BE2C (cell line): Measurements from ENCODE around the gene ETFB.

Experiments
- DNase-seq: peaks from one replicate; pipeline ENCODE4 v3.0.0-alpha.2; 2020
- H3K27me3 ChIP-seq: fragments of 250-450 bp; sonication (Bioruptor Pico); 2 replicates; pipeline ENCODE4 v1.5.1; 2020; ENCODE audit warnings: mild to moderate bottlenecking
- H3K36me3 ChIP-seq: fragments of 250-450 bp; sonication (Bioruptor Pico); 2 replicates; pipeline ENCODE4 v1.5.1; 2020; ENCODE audit warnings: mild to moderate bottlenecking
- H3K4me1 ChIP-seq: fragments of 250-450 bp; sonication (Bioruptor Pico); 2 replicates; pipeline ENCODE4 v1.5.1; 2020
- H3K4me3 ChIP-seq: 2 replicates; pipeline ENCODE4 v1.5.1; 2011; ENCODE audit warnings: low read depth, low read length
- H3K9me3 ChIP-seq: fragments of 250-450 bp; sonication (Bioruptor Pico); 2 replicates; pipeline ENCODE4 v1.5.1; 2020
- TF ChIP-seq, protein P1 (sequence below): IDR thresholded peaks from 2 replicates; pipeline ENCODE4 v1.5.1; 2012; ENCODE audit warnings: mild to moderate bottlenecking, low read depth, low read length

ETFB gene

GRCh38 chr19:51356159-51356801 lies 9.9 kb downstream of the ETFB start:
- no peak for DNase-seq
- peaks cover 11% of the 10 kb centered on the region for H3K36me3 ChIP-seq
- no peaks in the 10 kb centered on the region for H3K4me1 ChIP-seq
- TF ChIP-seq, protein P1, sequence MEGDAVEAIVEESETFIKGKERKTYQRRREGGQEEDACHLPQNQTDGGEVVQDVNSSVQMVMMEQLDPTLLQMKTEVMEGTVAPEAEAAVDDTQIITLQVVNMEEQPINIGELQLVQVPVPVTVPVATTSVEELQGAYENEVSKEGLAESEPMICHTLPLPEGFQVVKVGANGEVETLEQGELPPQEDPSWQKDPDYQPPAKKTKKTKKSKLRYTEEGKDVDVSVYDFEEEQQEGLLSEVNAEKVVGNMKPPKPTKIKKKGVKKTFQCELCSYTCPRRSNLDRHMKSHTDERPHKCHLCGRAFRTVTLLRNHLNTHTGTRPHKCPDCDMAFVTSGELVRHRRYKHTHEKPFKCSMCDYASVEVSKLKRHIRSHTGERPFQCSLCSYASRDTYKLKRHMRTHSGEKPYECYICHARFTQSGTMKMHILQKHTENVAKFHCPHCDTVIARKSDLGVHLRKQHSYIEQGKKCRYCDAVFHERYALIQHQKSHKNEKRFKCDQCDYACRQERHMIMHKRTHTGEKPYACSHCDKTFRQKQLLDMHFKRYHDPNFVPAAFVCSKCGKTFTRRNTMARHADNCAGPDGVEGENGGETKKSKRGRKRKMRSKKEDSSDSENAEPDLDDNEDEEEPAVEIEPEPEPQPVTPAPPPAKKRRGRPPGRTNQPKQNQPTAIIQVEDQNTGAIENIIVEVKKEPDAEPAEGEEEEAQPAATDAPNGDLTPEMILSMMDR: no peak
- H3K27me3 ChIP-seq: no peaks in the 10 kb centered on the region
- H3K9me3 ChIP-seq: no peaks in the 10 kb centered on the region
- no peak overlapping the region for H3K4me3 ChIP-seq

DNA sequence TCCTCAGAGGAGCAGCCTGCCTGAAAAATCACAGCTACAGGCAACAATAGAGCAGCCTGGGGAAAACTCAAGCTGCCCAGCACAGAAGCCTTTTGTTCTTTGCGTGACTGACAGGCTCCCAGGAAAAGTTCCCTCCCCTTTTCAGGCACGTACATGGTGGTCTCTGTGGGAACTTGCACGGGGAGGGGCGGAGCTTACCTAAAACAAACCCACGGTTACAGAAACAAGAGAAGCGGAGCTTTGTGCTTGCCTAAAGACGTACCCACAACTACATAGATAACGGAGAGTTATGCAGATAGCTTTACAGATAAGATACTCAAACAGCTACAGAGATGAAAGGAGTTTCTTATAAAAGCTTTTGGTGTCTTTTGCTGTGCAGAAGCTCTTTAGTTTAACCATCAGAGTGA lies 11.4 kb downstream of the ETFB start:
- H3K27me3 ChIP-seq: no peaks in the 10 kb centered on the region
- DNase-seq: no peak
- no peak overlapping the region for H3K4me3 ChIP-seq

GRCh38 chr19:51354103-51354741 lies 12.0 kb downstream of the ETFB start:
- Histone ChIP-seq H3K4me1 (no peaks in the 10 kb centered on the region; the same call in 1 of the 2 replicates), H3K4me3 (no peak overlapping the region), H3K9me3 (no peaks in the 10 kb centered on the region), H3K36me3 (peaks cover 20% of the 10 kb centered on the region), H3K27me3 (no peaks in the 10 kb centered on the region)
- TF ChIP-seq, protein P1: no peak
- no peak for DNase-seq

More for the DNA sequence above, 11.4 kb downstream of the ETFB start:
- Histone ChIP-seq H3K9me3 (no peaks in the 10 kb centered on the region), H3K36me3 (peaks cover 20% of the 10 kb centered on the region), H3K4me1 (no peaks in the 10 kb centered on the region; the same call in 1 of the 2 replicates)
- TF ChIP-seq, protein P1: no peak

DNA sequence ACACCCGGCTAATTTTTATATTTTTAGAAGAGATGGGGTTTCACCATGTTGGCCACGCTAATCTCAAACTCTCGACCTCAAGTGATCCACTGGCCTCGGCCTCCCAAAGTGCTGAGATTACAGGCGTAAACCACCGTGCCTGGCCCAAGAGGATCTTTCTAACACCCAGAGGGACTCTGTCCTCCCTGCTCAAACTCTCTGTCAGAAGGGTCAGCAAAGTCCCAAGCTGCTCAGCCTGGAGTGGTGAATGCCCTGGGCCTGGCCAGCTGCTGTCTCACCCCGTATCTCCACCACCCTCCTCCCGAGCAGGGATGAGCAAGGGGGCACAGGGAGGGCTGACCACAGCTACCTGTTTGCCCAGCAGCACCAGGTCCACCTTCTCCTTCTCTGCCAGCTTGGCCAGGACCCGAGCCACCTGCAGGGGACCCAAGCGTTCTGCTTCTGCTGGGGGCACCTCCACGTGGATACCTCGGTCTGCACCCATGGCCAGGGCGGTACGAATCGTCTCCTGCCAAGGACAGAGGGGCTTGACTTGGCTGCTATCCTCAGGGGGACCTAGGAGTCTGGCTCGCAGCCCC lies 13.3 kb downstream of the ETFB start:
- no peaks in the 10 kb centered on the region; the same call in 1 of the 2 replicates for H3K4me1 ChIP-seq
- DNase-seq: no peak
- H3K27me3 ChIP-seq: no peaks in the 10 kb centered on the region
- no peaks in the 10 kb centered on the region for H3K9me3 ChIP-seq
- no peak overlapping the region for H3K4me3 ChIP-seq
- TF ChIP-seq, protein P1: no peak
- H3K36me3 ChIP-seq: peaks cover 24% of the 10 kb centered on the region

DNA sequence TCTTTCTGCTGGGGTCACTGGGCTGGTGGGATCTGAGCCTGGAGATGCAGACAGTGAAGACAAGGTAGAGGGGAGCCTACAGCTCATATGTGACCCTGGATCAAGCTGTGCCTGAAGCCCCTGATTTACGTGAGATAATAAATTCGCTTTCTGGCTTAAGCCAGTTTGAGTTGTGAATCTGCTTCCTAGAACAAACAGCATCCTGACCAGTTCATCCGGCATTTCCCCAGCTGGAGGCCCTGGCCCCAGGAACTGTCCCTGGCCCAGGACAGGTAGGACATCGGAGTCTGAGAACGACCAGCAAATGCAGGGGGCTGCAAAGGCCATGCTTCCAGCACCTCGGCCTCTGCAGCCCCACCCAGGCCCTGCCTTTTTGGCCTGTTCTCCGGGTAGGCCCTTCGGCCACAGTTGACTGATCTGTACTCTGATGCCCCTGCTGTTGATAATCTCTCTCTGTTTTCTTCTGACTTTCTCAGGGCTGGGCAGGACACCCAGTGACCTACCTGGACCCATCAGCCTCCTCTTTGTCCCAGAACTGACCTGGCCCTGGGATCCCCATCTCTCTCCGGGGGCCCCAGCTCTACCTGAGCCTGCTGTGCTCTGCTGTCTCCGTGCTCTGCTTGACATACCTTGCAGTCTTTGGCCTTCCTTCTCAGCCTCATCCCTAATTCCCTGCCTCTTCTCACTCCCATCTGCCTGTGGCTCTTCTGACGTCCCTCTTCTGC lies 14.8 kb downstream of the ETFB start:
- Histone ChIP-seq H3K9me3 (no peaks in the 10 kb centered on the region), H3K4me3 (no peak overlapping the region), H3K4me1 (no peaks in the 10 kb centered on the region; the same call in 1 of the 2 replicates), H3K27me3 (no peaks in the 10 kb centered on the region), H3K36me3 (peaks cover 28% of the 10 kb centered on the region)
- DNase-seq: no peak
- TF ChIP-seq, protein P1: no peak
